Measurements from ENCODE around the gene RAB6B. TPM values are rescaled to one million over a fixed set of nuclear protein-coding genes. Genes with fewer than 3 reads are reported as not detected.

RAB6B gene
- total and polyA plus RNA-seq, 2 of the 8 experiments (the other 6 are each of a cell fraction or from before 2014, with no cell fraction given): 7.9 to 15.6 TPM

DNA sequence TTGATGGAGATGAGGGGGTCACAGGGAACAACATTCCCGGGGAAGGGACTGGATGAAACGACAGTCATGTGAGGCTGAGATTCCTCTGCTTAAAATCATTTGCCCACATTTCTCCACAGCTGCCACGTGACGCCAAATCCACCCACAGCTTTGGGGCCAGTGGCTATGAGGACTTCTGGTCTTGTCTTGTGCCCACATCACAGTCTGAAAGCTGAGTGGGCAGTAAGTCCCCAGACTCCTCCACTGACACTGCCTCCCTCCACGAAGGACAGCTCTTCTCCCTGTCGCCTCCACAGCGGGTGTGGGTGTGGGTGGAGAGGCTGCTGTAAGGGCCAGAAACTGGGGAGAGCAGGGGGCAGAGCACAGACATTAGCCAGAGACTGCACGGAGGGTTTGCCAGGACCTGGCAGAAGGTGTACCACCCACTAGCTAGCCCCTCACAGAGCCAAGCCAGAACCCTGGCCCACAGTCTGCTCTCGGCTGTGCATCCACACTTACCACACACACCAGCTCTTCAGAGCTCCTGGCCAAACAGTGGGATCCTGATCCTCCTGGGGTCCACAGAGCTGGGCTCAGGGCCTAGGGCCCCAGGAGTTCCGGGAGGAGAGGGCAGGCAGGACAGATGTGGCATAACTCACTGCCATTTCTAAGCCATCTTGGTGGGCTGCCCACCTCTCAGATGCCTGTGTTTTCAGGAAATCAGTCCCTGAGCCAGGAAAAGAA lies 24.2 kb downstream of the RAB6B start (continued):
- no peak for TF ChIP-seq KDM4A (IDR thresholded peaks at IDR 0.05; ENCODE audit: low read depth, low read length, severe bottlenecking)
- no peak for TF ChIP-seq ZNF274 (IDR thresholded peaks at IDR 0.05; ENCODE audit: borderline replicate concordance, extremely low read depth, low read length)
- no peak for TF ChIP-seq HDAC2 (IDR thresholded peaks at IDR 0.05; ENCODE audit: borderline replicate concordance in 1 of 2, low read depth in 2 of 2, low read length in 2 of 2)
- TF ChIP-seq TBP (IDR thresholded peaks at IDR 0.05; ENCODE audit: low read depth, low read length): no peak

All from H1 (cell line).